Coronary artery (tissue), 2 donors: ENCODE results near the gene PTEN.

ENCODE experiments used
- DNase-seq: peaks from one replicate; pipeline ENCODE4 v3.0.0-alpha.2; 2017; ENCODE audit warnings: low spot score
- H3K27ac ChIP-seq, 2 donors: fragments of 200-600 bp; sonication (generic); one replicate each; pipeline ENCODE4 v1.5.1; 2016 to 2019
- H3K4me3 ChIP-seq: fragments of 200-600 bp; sonication (generic); 2 replicates; pipeline ENCODE4 v1.5.1; 2016; ENCODE audit warnings: mild to moderate bottlenecking, moderate library complexity
- CTCF ChIP-seq: fragments of 200-600 bp; sonication (generic); IDR thresholded peaks from one replicate; pipeline ENCODE4 v1.5.1; 2019; ENCODE audit warnings: antibody characterized with exemption

The PTEN gene

GRCh38 chr10:88017781-88018180 is 154.4 kb downstream of the PTEN start:
- TF ChIP-seq CTCF, result no peak
- Histone ChIP-seq H3K4me3 (no peak overlapping the region), H3K27ac (no peak overlapping the region)
- no peak for DNase-seq

DNA sequence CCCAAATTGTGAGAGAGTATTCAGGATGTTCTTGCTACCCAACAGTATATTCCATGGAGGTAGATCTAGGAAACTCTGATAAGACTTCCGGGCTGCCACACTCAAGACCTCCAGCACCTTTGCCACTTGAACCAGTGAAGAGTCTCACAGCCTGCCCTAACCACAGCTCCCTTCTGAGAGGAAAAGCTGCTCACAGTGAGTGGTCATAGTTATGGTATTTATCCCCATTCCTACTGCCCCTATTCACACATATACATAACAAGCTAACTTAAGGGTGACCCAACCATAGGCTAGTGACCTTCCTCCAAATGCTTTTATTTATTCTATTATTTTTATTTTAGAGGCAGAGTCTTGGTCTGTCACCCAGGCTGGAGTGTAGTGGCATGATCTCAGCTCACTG is 156.3 kb downstream of the PTEN start:
- Histone ChIP-seq H3K4me3 (no peak overlapping the region), H3K27ac (no peak overlapping the region)
- no peak for DNase-seq
- no peak for TF ChIP-seq CTCF
